ENCODE data around the gene LCN9. TPM values are rescaled to one million over a fixed set of nuclear protein-coding genes. Genes with fewer than 3 reads are reported as not detected.

LCN9 gene
- total RNA-seq: not detected in 2 replicates

GRCh38 chr9:135662758-135663450 is at the start of gene LCN9:
Gene LCN9 (plus strand): TSS chr9:135663309. CDS start chr9:135663322, 13 bp downstream.

GRCh38 chr9:135639196-135639595 is 23.9 kb upstream of the LCN9 start, which contains the start of gene GLT6D1:
Gene GLT6D1 (minus strand): TSS chr9:135639540. CDS start chr9:135639187, 353 bp downstream.

GRCh38 chr9:135699440-135699839 is 36.3 kb downstream of the LCN9 start, which contains the start of gene SOHLH1:
Gene SOHLH1 (minus strand): TSS chr9:135699481. CDS start chr9:135699467, 14 bp downstream.

GRCh38 chr9:135701959-135702721 is 39.0 kb downstream of the LCN9 start, which contains the start of gene KCNT1:
Gene KCNT1 (plus strand): TSS chr9:135702185. CDS start chr9:135702259, 74 bp downstream.

Other genes with a start within 250 kb of the LCN9 start
- 12.9 and 16.9 TPM in 2 replicates for gene PPP1R26, start 183.5 kb upstream of the LCN9 start, total RNA-seq
- 52.5 and 78.5 TPM in 2 replicates for gene MRPS2, start 162.6 kb upstream of the LCN9 start, total RNA-seq
- gene LCN1, start 141.9 kb upstream of the LCN9 start, total RNA-seq: not detected in 2 replicates
- gene OBP2A, start 117.2 kb upstream of the LCN9 start, total RNA-seq: not detected in 2 replicates
- gene PAEP, start 101.6 kb upstream of the LCN9 start, total RNA-seq: not detected in 2 replicates
- not detected in 2 replicates for gene GLT6D1, start 23.8 kb upstream of the LCN9 start, total RNA-seq
- gene SOHLH1, start 36.2 kb downstream of the LCN9 start, total RNA-seq: not detected in 2 replicates
- gene KCNT1, start 38.9 kb downstream of the LCN9 start, total RNA-seq: not detected in 2 replicates
- gene CAMSAP1, start 244.2 kb downstream of the LCN9 start, total RNA-seq: 24.8 and 38.4 TPM in 2 replicates

Measured in airway epithelial cell (primary cell).